ENCODE measurements around the gene HIVEP2. TPM values are rescaled to one million over a fixed set of nuclear protein-coding genes. Genes with fewer than 3 reads are reported as not detected.
"Not testable (repeated sequence)": the region's sequence is repeated elsewhere in the genome, so short reads cannot be mapped to it uniquely, and the experiment has no call there.

The HIVEP2 gene
- 10 to 100 TPM; 30.2 to 35.4 TPM for total RNA-seq

DNA sequence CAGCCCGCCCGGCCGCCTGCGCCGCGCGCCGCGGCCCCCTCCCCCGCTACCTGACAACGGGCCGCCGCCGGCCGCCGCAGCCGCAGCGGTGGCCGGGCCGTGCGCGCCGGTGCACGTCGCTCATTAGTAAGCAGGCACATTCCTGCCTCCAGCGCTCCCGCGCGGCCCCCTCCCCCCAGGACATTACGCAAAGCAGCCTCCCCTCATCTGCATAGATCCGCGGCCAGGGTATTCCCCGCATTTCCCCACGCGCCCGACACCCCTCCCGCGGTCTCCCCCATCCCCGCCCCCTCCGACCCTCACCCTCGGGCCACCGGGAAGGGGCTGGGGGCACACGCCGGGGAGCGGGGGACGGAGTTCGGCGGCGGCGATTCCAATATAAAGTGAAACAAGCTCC lies at the start of gene HIVEP2:
HIVEP2 (minus strand) TSS at position 128 of the 397 bp plus-strand sequence. CDS start 170,438 bp downstream, outside the sequence.
- H3K27ac Mint-ChIP-seq, result peak within 1 kb of the TSS; percentile 99
- no peaks in the 10 kb centered on the region for H3K36me3 Mint-ChIP-seq (ENCODE audit: low read depth)
- H3K27me3 Mint-ChIP-seq, result no peaks in the 10 kb centered on the region
- DNase-seq, result peak; percentile 78
- peak within 1 kb of the TSS; percentile 98 for H3K4me3 Mint-ChIP-seq
- ChIA-PET CTCF (no interaction called here), POLR2A (no interaction called here)
- peaks cover 43% of the 10 kb centered on the region for H3K4me1 Mint-ChIP-seq
- no peaks in the 10 kb centered on the region for H3K9me3 Mint-ChIP-seq

GRCh38 chr6:142993977-142994376 lies 49.0 kb upstream of the HIVEP2 start:
- H3K4me1 Mint-ChIP-seq, result peaks cover 7% of the 10 kb centered on the region
- H3K27me3 Mint-ChIP-seq, result no peaks in the 10 kb centered on the region
- no peaks in the 10 kb centered on the region for H3K36me3 Mint-ChIP-seq (ENCODE audit: low read depth)
- CTCF ChIA-PET, result interaction anchor here (0.6 kb wide), 1 partner anchor 342 kb away, joined by 3 read pairs; no protein-coding TSS in a partner anchor
- no peak overlapping the region for H3K27ac Mint-ChIP-seq
- POLR2A ChIA-PET, result interaction anchor here (0.6 kb wide), 1 partner anchor 454 kb away, joined by 12 read pairs; no protein-coding TSS in a partner anchor
- peaks cover 12% of the 10 kb centered on the region for H3K9me3 Mint-ChIP-seq
- DNase-seq, result no peak
- no peak overlapping the region for H3K4me3 Mint-ChIP-seq

- H3K27ac Mint-ChIP-seq, result no peak overlapping the region
- no peaks in the 10 kb centered on the region for H3K27me3 Mint-ChIP-seq
- no peak for DNase-seq
- H3K36me3 Mint-ChIP-seq (ENCODE audit: low read depth), result no peaks in the 10 kb centered on the region
- H3K9me3 Mint-ChIP-seq, result peaks cover 11% of the 10 kb centered on the region
- H3K4me1 Mint-ChIP-seq, result no peaks in the 10 kb centered on the region
- POLR2A ChIA-PET, result no interaction called here
- CTCF ChIA-PET, result interaction anchor here (0.6 kb wide), 1 partner anchor 1501 kb away, joined by 4 read pairs; no protein-coding TSS in a partner anchor
- H3K4me3 Mint-ChIP-seq, result no peak overlapping the region
Observed at GRCh38 chr6:142987490-142987889, 42.5 kb upstream of the HIVEP2 start.

DNA sequence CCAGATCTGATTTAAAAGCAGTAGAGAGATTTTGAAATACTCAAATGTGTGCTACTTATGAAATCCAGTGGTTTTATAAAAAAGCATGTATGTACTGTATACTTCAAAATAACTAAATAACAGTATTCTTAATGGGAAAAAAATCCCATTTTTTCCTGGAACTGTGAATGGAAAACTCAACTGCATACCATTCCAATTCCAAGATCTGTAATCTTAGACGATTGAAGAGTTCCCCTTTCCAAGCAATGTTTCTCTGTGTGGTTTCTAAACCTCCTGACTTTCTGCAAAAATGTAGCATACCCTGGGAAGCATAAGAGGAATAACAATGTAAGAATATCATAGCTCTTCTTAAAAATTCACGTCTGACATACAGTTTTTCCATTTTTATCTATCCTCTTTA lies 40.3 kb upstream of the HIVEP2 start:
- H3K27me3 Mint-ChIP-seq, result no peaks in the 10 kb centered on the region
- peaks cover 26% of the 10 kb centered on the region for H3K9me3 Mint-ChIP-seq
- ChIA-PET CTCF (interaction anchor here (1.7 kb wide), 1 partner anchor 27 kb away, joined by 4 read pairs; no protein-coding TSS in a partner anchor), POLR2A (no interaction called here)
- no peaks in the 10 kb centered on the region for H3K4me1 Mint-ChIP-seq
- H3K4me3 Mint-ChIP-seq, result no peak overlapping the region
- H3K27ac Mint-ChIP-seq, result no peak overlapping the region
- DNase-seq, result no peak
- no peaks in the 10 kb centered on the region for H3K36me3 Mint-ChIP-seq (ENCODE audit: low read depth)

GRCh38 chr6:142984386-142984785 lies 39.4 kb upstream of the HIVEP2 start:
- H3K4me3 Mint-ChIP-seq, result no peak overlapping the region
- no peak for DNase-seq
- H3K9me3 Mint-ChIP-seq, result peaks cover 27% of the 10 kb centered on the region
- no peaks in the 10 kb centered on the region for H3K36me3 Mint-ChIP-seq (ENCODE audit: low read depth)
- ChIA-PET POLR2A (no interaction called here), CTCF (no interaction called here)
- H3K27ac Mint-ChIP-seq, result no peak overlapping the region
- H3K4me1 Mint-ChIP-seq, result no peaks in the 10 kb centered on the region
- H3K27me3 Mint-ChIP-seq, result no peaks in the 10 kb centered on the region

DNA sequence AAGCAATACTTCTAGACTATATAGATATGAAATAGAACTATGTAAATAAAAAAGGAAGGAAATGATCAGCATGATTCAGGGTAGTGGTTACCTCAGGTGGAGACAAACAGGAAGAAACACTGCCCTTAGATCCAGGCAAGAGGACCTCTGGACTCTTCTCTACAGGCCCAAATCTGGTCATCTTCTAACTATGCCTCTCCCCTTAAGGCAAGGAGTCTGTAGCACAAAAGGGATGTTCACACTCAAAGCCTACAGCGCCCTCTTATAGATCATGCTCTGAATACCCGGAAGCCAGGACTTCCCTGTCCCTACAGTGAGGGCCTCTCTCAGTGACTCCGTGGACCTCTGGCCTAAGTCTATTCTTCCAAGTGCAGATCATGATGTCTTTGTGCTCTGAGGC lies 30.4 kb upstream of the HIVEP2 start:
- peaks cover 1% of the 10 kb centered on the region for H3K27me3 Mint-ChIP-seq
- peaks cover 7% of the 10 kb centered on the region for H3K9me3 Mint-ChIP-seq
- H3K4me1 Mint-ChIP-seq, result peaks cover 7% of the 10 kb centered on the region
- ChIA-PET CTCF (interaction anchor here (0.5 kb wide), 1 partner anchor 518 kb away, joined by 3 read pairs; no protein-coding TSS in a partner anchor), POLR2A (no interaction called here)
- no peak for DNase-seq
- H3K4me3 Mint-ChIP-seq, result no peak overlapping the region
- no peaks in the 10 kb centered on the region for H3K36me3 Mint-ChIP-seq (ENCODE audit: low read depth)
- no peak overlapping the region for H3K27ac Mint-ChIP-seq

DNA sequence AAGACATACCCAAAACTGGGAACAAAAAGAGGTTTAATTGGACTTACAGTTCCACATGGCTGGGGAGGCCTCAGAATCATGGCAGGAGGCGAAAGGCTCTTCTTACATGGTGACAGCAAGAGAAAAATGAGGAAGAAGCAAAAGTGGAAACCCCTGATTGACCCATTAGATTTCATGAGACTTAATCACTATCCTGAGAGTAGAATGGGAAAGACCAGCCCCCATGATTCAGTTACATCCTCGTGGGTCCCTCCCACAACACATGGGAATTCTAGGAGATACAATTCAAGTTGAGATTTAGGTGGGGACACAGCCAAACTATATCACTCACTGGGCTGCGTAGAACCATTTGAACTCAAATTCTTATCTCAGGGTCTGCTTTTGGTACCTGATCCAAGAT lies 26.0 kb upstream of the HIVEP2 start:
- H3K27me3 Mint-ChIP-seq; POLR2A ChIA-PET; H3K9me3 Mint-ChIP-seq; H3K27ac Mint-ChIP-seq; CTCF ChIA-PET; H3K4me3 Mint-ChIP-seq; DNase-seq; H3K4me1 Mint-ChIP-seq; H3K36me3 Mint-ChIP-seq (ENCODE audit: low read depth): not testable (repeated sequence)

GRCh38 chr6:142968601-142969000 lies 23.6 kb upstream of the HIVEP2 start:
- ChIA-PET CTCF (interaction anchor here (0.6 to 0.7 kb wide), 2 partner anchors 11 to 311 kb away, joined by 3 read pairs; no protein-coding TSS in a partner anchor), POLR2A (no interaction called here)
- peaks cover 2% of the 10 kb centered on the region for H3K4me1 Mint-ChIP-seq
- peaks cover 3% of the 10 kb centered on the region for H3K9me3 Mint-ChIP-seq
- no peak for DNase-seq
- H3K36me3 Mint-ChIP-seq (ENCODE audit: low read depth), result peaks cover 3% of the 10 kb centered on the region
- no peak overlapping the region for H3K27ac Mint-ChIP-seq
- no peaks in the 10 kb centered on the region for H3K27me3 Mint-ChIP-seq
- H3K4me3 Mint-ChIP-seq, result no peak overlapping the region

DNA sequence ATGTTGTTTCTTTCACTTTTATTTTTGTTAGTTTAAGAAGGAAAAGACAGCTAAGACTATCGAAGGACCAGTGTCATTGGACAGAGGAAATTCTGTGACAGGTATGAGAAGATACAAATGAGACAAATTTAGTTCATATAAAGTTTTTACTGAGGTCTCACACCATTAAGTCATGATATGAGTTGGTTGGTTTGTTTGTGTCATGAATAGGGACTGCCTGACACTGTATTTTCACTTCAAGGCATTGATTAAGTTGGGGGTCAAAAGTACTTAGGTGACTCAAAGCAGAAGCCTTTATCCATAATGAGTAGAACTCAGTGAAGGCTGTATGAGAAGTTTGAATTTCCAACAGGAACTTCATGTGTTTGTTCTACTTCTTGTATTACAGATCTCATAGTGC lies 21.3 kb upstream of the HIVEP2 start:
- peaks cover 3% of the 10 kb centered on the region for H3K36me3 Mint-ChIP-seq (ENCODE audit: low read depth)
- H3K4me3 Mint-ChIP-seq, result no peak overlapping the region
- no peak overlapping the region for H3K27ac Mint-ChIP-seq
- ChIA-PET POLR2A (no interaction called here), CTCF (interaction anchor here (1.4 kb wide), 1 partner anchor 8 kb away, joined by 5 read pairs; no protein-coding TSS in a partner anchor)
- no peaks in the 10 kb centered on the region for H3K27me3 Mint-ChIP-seq
- no peak for DNase-seq
- peaks cover 1% of the 10 kb centered on the region for H3K9me3 Mint-ChIP-seq
- peaks cover 2% of the 10 kb centered on the region for H3K4me1 Mint-ChIP-seq

DNA sequence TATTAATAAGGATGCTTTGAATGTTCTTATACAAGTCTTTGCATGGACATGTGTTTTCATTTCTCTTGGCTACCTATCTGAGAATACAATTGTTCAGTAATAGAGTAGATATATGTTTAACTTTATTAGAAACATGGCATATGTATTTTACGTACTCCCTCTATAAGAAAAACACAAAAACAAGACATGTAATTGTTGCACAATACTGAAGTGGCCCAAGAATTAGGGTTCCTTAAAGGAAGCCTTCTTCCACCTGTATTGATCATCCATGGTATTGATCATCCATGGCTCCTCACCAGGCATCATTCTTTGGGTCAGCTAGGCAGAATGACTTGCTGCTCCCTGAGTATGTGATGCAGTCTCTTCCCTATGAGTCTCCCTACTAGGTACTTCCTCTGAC lies 20.2 kb upstream of the HIVEP2 start:
- peaks cover 2% of the 10 kb centered on the region for H3K4me1 Mint-ChIP-seq
- no peak overlapping the region for H3K4me3 Mint-ChIP-seq
- peaks cover 3% of the 10 kb centered on the region for H3K9me3 Mint-ChIP-seq
- no peaks in the 10 kb centered on the region for H3K27me3 Mint-ChIP-seq
- ChIA-PET POLR2A (no interaction called here), CTCF (no interaction called here)
- H3K36me3 Mint-ChIP-seq (ENCODE audit: low read depth), result peaks cover 6% of the 10 kb centered on the region
- H3K27ac Mint-ChIP-seq, result no peak overlapping the region
- no peak for DNase-seq

- H3K27me3 Mint-ChIP-seq, result no peaks in the 10 kb centered on the region
- CTCF ChIA-PET, result interaction anchor here (1.1 to 1.2 kb wide), 2 partner anchors 13 to 45 kb away, joined by 3 read pairs; no protein-coding TSS in a partner anchor
- no peaks in the 10 kb centered on the region for H3K4me1 Mint-ChIP-seq
- H3K4me3 Mint-ChIP-seq, result no peak overlapping the region
- DNase-seq, result no peak
- H3K9me3 Mint-ChIP-seq, result peaks cover 3% of the 10 kb centered on the region
- H3K36me3 Mint-ChIP-seq (ENCODE audit: low read depth), result peaks cover 6% of the 10 kb centered on the region
- no peak overlapping the region for H3K27ac Mint-ChIP-seq
- POLR2A ChIA-PET, result no interaction called here
Observed at GRCh38 chr6:142960098-142960497, 15.1 kb upstream of the HIVEP2 start.

DNA sequence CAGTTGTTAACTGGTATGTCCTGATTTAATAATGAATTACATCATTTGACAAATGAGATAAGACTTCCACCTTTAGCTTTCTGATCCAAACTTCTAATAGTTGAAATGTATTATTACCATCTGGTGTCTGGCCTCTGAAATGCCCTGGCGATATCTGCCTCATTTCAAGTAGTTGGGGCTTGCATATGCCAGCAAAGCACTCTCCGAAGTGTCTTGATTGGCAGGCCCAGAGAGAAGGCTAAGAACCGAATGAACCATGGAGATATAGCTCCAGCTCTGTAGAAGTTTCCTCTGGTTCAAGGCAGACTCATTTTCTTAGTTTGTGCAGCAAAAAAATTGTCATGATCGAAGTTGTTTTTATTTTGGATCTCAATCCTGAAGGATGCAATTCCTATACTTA lies 13.4 kb upstream of the HIVEP2 start:
- H3K27me3 Mint-ChIP-seq, result no peaks in the 10 kb centered on the region
- ChIA-PET CTCF (interaction anchor here (1.4 kb wide), 1 partner anchor 8 kb away, joined by 5 read pairs; no protein-coding TSS in a partner anchor), POLR2A (no interaction called here)
- H3K27ac Mint-ChIP-seq, result no peak overlapping the region
- DNase-seq, result no peak
- H3K9me3 Mint-ChIP-seq, result peaks cover 3% of the 10 kb centered on the region
- H3K4me3 Mint-ChIP-seq, result no peak overlapping the region
- no peaks in the 10 kb centered on the region for H3K4me1 Mint-ChIP-seq
- H3K36me3 Mint-ChIP-seq (ENCODE audit: low read depth), result peaks cover 6% of the 10 kb centered on the region

DNA sequence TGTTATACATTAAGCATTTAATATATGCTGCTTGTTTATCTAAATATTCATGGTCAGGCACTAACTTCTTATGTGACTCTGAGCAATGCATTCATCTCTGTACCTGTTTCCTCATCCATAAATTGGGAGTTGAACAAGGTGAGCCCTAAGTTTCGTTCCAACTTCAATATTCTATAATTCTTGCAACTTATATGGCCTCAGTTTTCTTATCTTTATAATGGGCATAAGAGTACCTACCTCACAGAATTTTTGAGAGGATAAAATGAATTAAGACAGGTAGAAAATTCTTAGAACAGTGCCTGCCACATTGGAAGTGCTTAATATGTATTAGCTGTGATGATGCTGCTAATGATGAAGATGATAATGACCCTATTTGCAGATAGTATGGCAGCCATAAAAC lies 11.8 kb upstream of the HIVEP2 start:
- CTCF ChIA-PET, result interaction anchor here (0.6 kb wide), 1 partner anchor 195 kb away, joined by 4 read pairs; no protein-coding TSS in a partner anchor
- no peaks in the 10 kb centered on the region for H3K4me1 Mint-ChIP-seq
- H3K27me3 Mint-ChIP-seq, result no peaks in the 10 kb centered on the region
- peaks cover 6% of the 10 kb centered on the region for H3K36me3 Mint-ChIP-seq (ENCODE audit: low read depth)
- no peak overlapping the region for H3K27ac Mint-ChIP-seq
- POLR2A ChIA-PET, result no interaction called here
- peaks cover 3% of the 10 kb centered on the region for H3K9me3 Mint-ChIP-seq
- no peak overlapping the region for H3K4me3 Mint-ChIP-seq
- no peak for DNase-seq

- Mint-ChIP-seq H3K27ac (no peak overlapping the region), H3K4me1 (no peaks in the 10 kb centered on the region), H3K27me3 (no peaks in the 10 kb centered on the region), H3K9me3 (no peaks in the 10 kb centered on the region), H3K4me3 (no peak overlapping the region), H3K36me3 (ENCODE audit: low read depth) (peaks cover 3% of the 10 kb centered on the region)
- POLR2A ChIA-PET, result no interaction called here
- CTCF ChIA-PET, result no interaction called here
- DNase-seq, result no peak
Observed at GRCh38 chr6:142954844-142955243, 9.9 kb upstream of the HIVEP2 start.

Data from activated CD4-positive, alpha-beta T cell treated with anti-CD3 and anti-CD28 coated beads, Interleukin-2, amount 10 ng/mL, durations not matched to agents 7 days and 5 days (primary cell).